DMS53 (cell line): ENCODE data around the gene CLCNKB.

Experiments
- DNase-seq: peaks from one replicate; lab custom pipeline; 2025; lab: John Stamatoyannopoulos, UW

Gene CLCNKB

DNA sequence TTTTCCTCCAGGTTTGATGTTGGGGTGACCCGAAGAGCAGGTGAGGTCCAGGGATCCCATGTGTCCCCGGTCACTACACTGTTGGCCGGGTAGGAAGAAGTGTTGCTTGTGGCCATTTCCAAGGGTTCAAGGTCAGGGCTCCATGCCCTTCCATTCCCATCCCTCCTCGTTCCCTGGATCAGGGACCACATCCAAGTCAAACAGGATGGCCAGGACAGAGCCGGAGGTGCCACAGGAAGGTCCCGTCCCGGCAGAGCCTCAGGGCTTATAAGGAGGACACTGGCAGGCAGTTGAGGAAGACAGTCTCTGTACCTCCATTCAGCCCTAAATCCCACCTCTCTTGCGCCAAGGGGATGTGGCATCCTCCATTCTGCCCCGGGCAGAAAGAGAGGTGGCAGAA is 51.9 kb downstream of the CLCNKB start:
- no peak for DNase-seq

DNA sequence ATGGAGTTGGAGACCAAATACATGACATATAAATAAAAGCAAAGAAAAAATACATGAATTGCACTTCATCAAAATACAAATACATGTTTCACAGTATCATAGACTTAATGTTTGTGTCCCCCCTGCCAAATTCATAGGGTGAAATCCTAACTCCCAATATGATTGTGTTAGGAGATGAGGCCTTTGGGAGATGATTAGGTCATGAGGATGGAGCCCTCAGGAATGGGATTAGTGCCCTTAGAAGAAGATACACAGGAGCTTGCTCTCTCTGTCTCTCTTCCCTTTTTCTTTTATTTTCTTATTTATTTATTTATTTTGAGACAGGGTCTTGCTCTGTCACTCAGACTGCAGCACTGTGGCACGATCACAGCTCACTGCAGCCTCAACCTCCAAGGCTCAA is 55.8 kb downstream of the CLCNKB start:
- DNase-seq, result no peak

DNA sequence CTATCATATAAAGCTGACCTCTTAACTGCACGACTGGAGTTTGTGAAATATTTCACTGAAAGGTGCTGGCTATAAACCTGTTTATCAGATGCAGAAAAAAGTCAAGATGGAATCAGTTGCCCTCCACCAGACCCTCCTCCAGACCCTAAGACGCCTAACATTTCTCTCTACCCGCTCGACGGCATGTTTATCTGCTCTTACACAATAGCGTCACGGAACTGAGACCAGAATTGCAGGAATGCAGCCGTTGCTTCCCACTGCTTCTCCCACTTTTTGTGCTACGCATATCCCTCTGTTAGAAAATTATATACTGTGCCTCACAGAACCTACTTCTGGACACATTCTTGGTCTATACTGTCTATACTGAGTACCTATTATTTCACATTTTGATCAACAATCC is 58.0 kb downstream of the CLCNKB start:
- DNase-seq, result no peak
